NT2/D1 (cell line): ENCODE results near the gene RASGEF1B.

Experiments
- SUZ12 ChIP-seq: IDR thresholded peaks from 2 replicates; pipeline ENCODE4 v1.6.1; 2011; ENCODE audit not compliant: insufficient read length, insufficient read depth; ENCODE audit errors: extremely low read depth
- YY1 ChIP-seq: IDR thresholded peaks from 2 replicates; pipeline ENCODE4 v1.6.1; 2011; ENCODE audit not compliant: insufficient read length, insufficient read depth
- ZNF274 ChIP-seq: IDR thresholded peaks from 2 replicates; pipeline ENCODE4 v1.6.1; 2011; ENCODE audit warnings: mild to moderate bottlenecking, low read depth, low read length

GRCh38 chr4:81518762-81519426 is 47.2 kb upstream of the RASGEF1B start:
- TF ChIP-seq ZNF274 (no peak), SUZ12 (no peak), YY1 (no peak)
